HCT116 (cell line): ENCODE data around the gene MALT1. TPM values are rescaled to one million over a fixed set of nuclear protein-coding genes. Genes with fewer than 3 reads are reported as not detected.

Experiments used
- ATAC-seq: fragments of 200-7000 bp; cut with Tn5 transposase; 2 replicates; pipeline ENCODE4 v1.9.1; 2020; ENCODE audit warnings: mild to moderate bottlenecking, moderate library complexity
- BruUV-seq: library from RNA; stranded (reverse); fragments of 400-500 nt; replicated peaks from 2 replicates; lab custom pipeline; 2021; lab: Mats Ljungman, UMichigan
- CTCF ChIA-PET: fragments of 300-600 bp; sonication (Branson Sonifier 250); formaldehyde crosslinking; loops from one replicate; lab custom pipeline; 2021; ENCODE audit warnings: antibody characterized with exemption; lab: Charles Lee
- POLR2A ChIA-PET: fragments of 300-600, 350-600 bp; sonication (Branson Sonifier 250); formaldehyde crosslinking; loops from one replicate; lab custom pipeline; 2021; ENCODE audit warnings: antibody characterized with exemption; lab: Charles Lee
- RAD21 ChIA-PET, 2 experiments: fragments of 300-600 bp; sonication (Branson Sonifier 250); formaldehyde crosslinking; loops; one replicate each; lab custom pipeline; 2023; ENCODE audit warnings: low total read pairs in 2 of 2; ENCODE audit not compliant: uncharacterized antibody in 2 of 2, unreplicated experiment in 2 of 2, low non-redundant PET in 1 of 2; lab: Charles Lee
- DNase-seq: peaks from one replicate; pipeline ENCODE4 v3.0.0-alpha.2; 2010; ENCODE audit warnings: low read depth, low spot score
- H2AFZ ChIP-seq: fragments of 200-600 bp; shearing (Covaris generic), sonication (generic); 2 replicates; pipeline ENCODE4 v1.6.1; 2017; ENCODE audit warnings: low read depth, mixed run types, mixed read lengths, antibody characterized with exemption, low read length; ENCODE audit not compliant: poor library complexity, severe bottlenecking
- H3K27ac ChIP-seq: 2 replicates; pipeline ENCODE4 v1.5.1; 2012; ENCODE audit warnings: low read depth, low read length
- H3K27me3 ChIP-seq: fragments of 200-600 bp; sonication (generic); 2 replicates; pipeline ENCODE4 v1.6.1; 2016; ENCODE audit warnings: mixed run types, low read length, mixed read lengths; ENCODE audit not compliant: insufficient read depth
- H3K36me3 ChIP-seq, 2 experiments: fragments of 200-500 bp in 1 of 2; fragments of 200-600 bp in 1 of 2; sonication (Bioruptor generic) in 1 of 2; sonication (generic) in 1 of 2; 2 replicates each; pipeline versions ENCODE4 v1.5.1 to v1.6.1; 2014 to 2016; ENCODE audit warnings: low read length in 2 of 2, inconsistent platforms in 1 of 2, mixed read lengths in 1 of 2, mixed run types in 1 of 2; ENCODE audit not compliant: insufficient read depth in 2 of 2, control insufficient read depth in 1 of 2
- H3K4me1 ChIP-seq, 2 experiments: fragments of 200-600 bp in 1 of 2; sonication (generic) in 1 of 2; 2 replicates each; pipeline versions ENCODE4 v1.5.1 to v1.6.1; 2012 to 2017; ENCODE audit warnings: low read length in 2 of 2, inconsistent platforms in 1 of 2, mild to moderate bottlenecking in 1 of 2, mixed read lengths in 1 of 2, mixed run types in 1 of 2, moderate library complexity in 1 of 2; ENCODE audit not compliant: insufficient read depth in 2 of 2, control insufficient read depth in 1 of 2
- H3K4me2 ChIP-seq: fragments of 200-600 bp; sonication (generic); 2 replicates; pipeline ENCODE4 v1.6.1; 2017; ENCODE audit warnings: mixed run types, low read length, mixed read lengths
- H3K4me3 ChIP-seq, 2 experiments: fragments of 200-600 bp in 1 of 2; sonication (generic) in 1 of 2; replicated peaks in 1 of 2; 2 replicates each; pipeline ENCODE4 v1.5.1; 2011 to 2016; ENCODE audit warnings: low read length in 2 of 2, control low read depth in 1 of 2, low read depth in 1 of 2, mild to moderate bottlenecking in 1 of 2, mixed read lengths in 1 of 2, mixed run types in 1 of 2
- H3K79me2 ChIP-seq: fragments of 200-600 bp; sonication (generic); 2 replicates; pipeline ENCODE4 v1.6.1; 2017; ENCODE audit warnings: mild to moderate bottlenecking, mixed run types, low read length, moderate library complexity, mixed read lengths; ENCODE audit not compliant: insufficient read depth
- H3K9ac ChIP-seq: fragments of 200-600 bp; sonication (generic); 2 replicates; pipeline ENCODE4 v1.6.1; 2016; ENCODE audit warnings: low read length, mixed read lengths
- H3K9me2 ChIP-seq: fragments of 200-600 bp; sonication (generic), shearing (Covaris generic); 2 replicates; pipeline ENCODE4 v1.6.1; 2017; ENCODE audit warnings: mixed run types, mild to moderate bottlenecking, moderate library complexity; ENCODE audit not compliant: insufficient read depth
- H3K9me3 ChIP-seq, 2 experiments: fragments of 200-500 bp in 1 of 2; fragments of 200-600 bp in 1 of 2; sonication (Bioruptor generic) in 1 of 2; sonication (generic) in 1 of 2; 2 replicates each; pipeline ENCODE4 v1.6.1; 2014 to 2017; ENCODE audit warnings: low read length in 2 of 2, mixed read lengths in 2 of 2, inconsistent platforms in 1 of 2, low read depth in 1 of 2, mild to moderate bottlenecking in 1 of 2, mixed run types in 1 of 2, moderate library complexity in 1 of 2; ENCODE audit not compliant: control insufficient read depth in 1 of 2, insufficient read depth in 1 of 2
- H4K20me1 ChIP-seq: fragments of 200-600 bp; sonication (generic), shearing (Covaris generic); 2 replicates; pipeline ENCODE4 v1.6.1; 2017; ENCODE audit warnings: mixed run types, mild to moderate bottlenecking, moderate library complexity; ENCODE audit not compliant: insufficient read depth
- CBX3 ChIP-seq: IDR thresholded peaks from 2 replicates; pipeline ENCODE4 v1.6.1; 2012; ENCODE audit warnings: low read depth
- CEBPB ChIP-seq: IDR thresholded peaks from 2 replicates; pipeline ENCODE4 v1.6.1; 2012; ENCODE audit warnings: low read depth
- ELF1 ChIP-seq: IDR thresholded peaks from 2 replicates; pipeline ENCODE4 v1.6.1; 2012; ENCODE audit warnings: low read depth, borderline replicate concordance
- FOSL1 ChIP-seq: IDR thresholded peaks from 2 replicates; pipeline ENCODE4 v1.6.1; 2012; ENCODE audit warnings: low read depth
- JUND ChIP-seq: IDR thresholded peaks from 2 replicates; pipeline ENCODE4 v1.6.1; 2012
- RAD21 ChIP-seq: IDR thresholded peaks from 2 replicates; pipeline ENCODE4 v1.6.1; 2012; ENCODE audit warnings: low read depth, mild to moderate bottlenecking
- SP1 ChIP-seq: IDR thresholded peaks from 2 replicates; pipeline ENCODE4 v1.6.1; 2012; ENCODE audit warnings: low read depth
- SRF ChIP-seq: IDR thresholded peaks from 2 replicates; pipeline ENCODE4 v1.6.1; 2012; ENCODE audit warnings: low read depth
- intact Hi-C: fragments of 100-400 bp; cut with micrococcal nuclease; formaldehyde crosslinking; loops from 2 replicates; pipeline ENCODE4 v1.10.0; 2022
- total RNA-seq: library from RNA; stranded (reverse); gene quantifications from one replicate; pipeline ENCODE4 v1.2.1, GENCODE V29; 2021; ENCODE audit not compliant: unreplicated experiment
- TF ChIP-seq, protein P1 (sequence below): IDR thresholded peaks from 2 replicates; pipeline ENCODE4 v1.6.1; 2012; ENCODE audit warnings: low read depth
- TF ChIP-seq, protein P2 (sequence below), 3 experiments: fragments of 200-600 bp in 1 of 3; sonication (generic) in 1 of 3; IDR thresholded peaks in 2 of 3; conservative IDR thresholded peaks in 1 of 3; 2 replicates each; pipeline ENCODE4 v1.5.1; 2012 to 2017; ENCODE audit warnings: low read depth in 2 of 3, low read length in 2 of 3, antibody characterized with exemption in 1 of 3, borderline replicate concordance in 1 of 3, control low read depth in 1 of 3, mild to moderate bottlenecking in 1 of 3, mixed read lengths in 1 of 3, mixed run types in 1 of 3, moderate library complexity in 1 of 3; ENCODE audit not compliant: insufficient read depth in 1 of 3

Gene MALT1
- total RNA-seq, 1 experiment from 2014 or later: 41.1 TPM

DNA sequence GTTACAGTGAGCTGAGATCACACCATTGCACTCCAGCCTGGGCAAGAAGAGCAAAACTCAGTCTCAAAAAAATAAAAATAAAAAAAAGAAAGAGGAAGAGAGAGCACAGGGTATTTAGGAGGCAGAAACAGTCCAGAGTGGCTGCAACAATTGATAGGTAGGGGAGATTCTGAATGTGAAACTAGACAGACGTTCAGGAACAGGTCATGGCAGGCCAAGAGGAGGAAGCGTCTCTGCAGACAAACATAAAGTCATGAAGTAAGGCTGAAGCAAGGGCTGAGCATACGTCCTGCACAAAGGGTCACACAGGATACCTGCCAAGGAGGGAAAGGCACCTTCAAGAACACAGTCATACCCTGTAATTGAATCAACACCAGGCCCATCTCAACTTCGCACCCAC lies 129.3 kb downstream of the MALT1 start:
- H3K9ac ChIP-seq: no peak overlapping the region
- no peak overlapping the region for H2AFZ ChIP-seq
- no peaks in the 10 kb centered on the region for H4K20me1 ChIP-seq
- intact Hi-C loops: no loop called here
- H3K27ac ChIP-seq: no peak overlapping the region
- ChIA-PET RAD21 (no interaction called here), POLR2A (no interaction called here), CTCF (no interaction called here)
- no peaks in the 10 kb centered on the region for H3K9me2 ChIP-seq
- BruUV-seq: no TSS peak
- H3K4me1 ChIP-seq: no peaks in the 10 kb centered on the region
- DNase-seq (no peak), ATAC-seq (no peak)
- H3K79me2 ChIP-seq: no peaks in the 10 kb centered on the region
- H3K36me3 ChIP-seq: no peaks in the 10 kb centered on the region
- H3K4me3 ChIP-seq: no peak overlapping the region
- H3K9me3 ChIP-seq: no peaks in the 10 kb centered on the region
- no peak overlapping the region for H3K4me2 ChIP-seq
- peaks cover 2% of the 10 kb centered on the region; the same call in 1 of the 2 replicates for H3K27me3 ChIP-seq
- no peak for TF ChIP-seq SRF
- TF ChIP-seq ELF1: no peak
- TF ChIP-seq FOSL1: no peak
- TF ChIP-seq SP1: no peak
- TF ChIP-seq CEBPB: no peak
- TF ChIP-seq, protein P1, sequence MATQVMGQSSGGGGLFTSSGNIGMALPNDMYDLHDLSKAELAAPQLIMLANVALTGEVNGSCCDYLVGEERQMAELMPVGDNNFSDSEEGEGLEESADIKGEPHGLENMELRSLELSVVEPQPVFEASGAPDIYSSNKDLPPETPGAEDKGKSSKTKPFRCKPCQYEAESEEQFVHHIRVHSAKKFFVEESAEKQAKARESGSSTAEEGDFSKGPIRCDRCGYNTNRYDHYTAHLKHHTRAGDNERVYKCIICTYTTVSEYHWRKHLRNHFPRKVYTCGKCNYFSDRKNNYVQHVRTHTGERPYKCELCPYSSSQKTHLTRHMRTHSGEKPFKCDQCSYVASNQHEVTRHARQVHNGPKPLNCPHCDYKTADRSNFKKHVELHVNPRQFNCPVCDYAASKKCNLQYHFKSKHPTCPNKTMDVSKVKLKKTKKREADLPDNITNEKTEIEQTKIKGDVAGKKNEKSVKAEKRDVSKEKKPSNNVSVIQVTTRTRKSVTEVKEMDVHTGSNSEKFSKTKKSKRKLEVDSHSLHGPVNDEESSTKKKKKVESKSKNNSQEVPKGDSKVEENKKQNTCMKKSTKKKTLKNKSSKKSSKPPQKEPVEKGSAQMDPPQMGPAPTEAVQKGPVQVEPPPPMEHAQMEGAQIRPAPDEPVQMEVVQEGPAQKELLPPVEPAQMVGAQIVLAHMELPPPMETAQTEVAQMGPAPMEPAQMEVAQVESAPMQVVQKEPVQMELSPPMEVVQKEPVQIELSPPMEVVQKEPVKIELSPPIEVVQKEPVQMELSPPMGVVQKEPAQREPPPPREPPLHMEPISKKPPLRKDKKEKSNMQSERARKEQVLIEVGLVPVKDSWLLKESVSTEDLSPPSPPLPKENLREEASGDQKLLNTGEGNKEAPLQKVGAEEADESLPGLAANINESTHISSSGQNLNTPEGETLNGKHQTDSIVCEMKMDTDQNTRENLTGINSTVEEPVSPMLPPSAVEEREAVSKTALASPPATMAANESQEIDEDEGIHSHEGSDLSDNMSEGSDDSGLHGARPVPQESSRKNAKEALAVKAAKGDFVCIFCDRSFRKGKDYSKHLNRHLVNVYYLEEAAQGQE: no peak
- no peak for TF ChIP-seq RAD21
- no peak for TF ChIP-seq JUND
- no peak for TF ChIP-seq CBX3
- TF ChIP-seq, protein P2, sequence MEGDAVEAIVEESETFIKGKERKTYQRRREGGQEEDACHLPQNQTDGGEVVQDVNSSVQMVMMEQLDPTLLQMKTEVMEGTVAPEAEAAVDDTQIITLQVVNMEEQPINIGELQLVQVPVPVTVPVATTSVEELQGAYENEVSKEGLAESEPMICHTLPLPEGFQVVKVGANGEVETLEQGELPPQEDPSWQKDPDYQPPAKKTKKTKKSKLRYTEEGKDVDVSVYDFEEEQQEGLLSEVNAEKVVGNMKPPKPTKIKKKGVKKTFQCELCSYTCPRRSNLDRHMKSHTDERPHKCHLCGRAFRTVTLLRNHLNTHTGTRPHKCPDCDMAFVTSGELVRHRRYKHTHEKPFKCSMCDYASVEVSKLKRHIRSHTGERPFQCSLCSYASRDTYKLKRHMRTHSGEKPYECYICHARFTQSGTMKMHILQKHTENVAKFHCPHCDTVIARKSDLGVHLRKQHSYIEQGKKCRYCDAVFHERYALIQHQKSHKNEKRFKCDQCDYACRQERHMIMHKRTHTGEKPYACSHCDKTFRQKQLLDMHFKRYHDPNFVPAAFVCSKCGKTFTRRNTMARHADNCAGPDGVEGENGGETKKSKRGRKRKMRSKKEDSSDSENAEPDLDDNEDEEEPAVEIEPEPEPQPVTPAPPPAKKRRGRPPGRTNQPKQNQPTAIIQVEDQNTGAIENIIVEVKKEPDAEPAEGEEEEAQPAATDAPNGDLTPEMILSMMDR (IDR thresholded peaks at IDR 0.05 in 2 of 3, conservative IDR thresholded peaks at IDR 0.05 in 1 of 3; ENCODE audit: borderline replicate concordance in 1 of 3, insufficient read depth in 1 of 3, low read depth in 2 of 3, low read length in 2 of 3): no peak
